ENCODE data around the gene SMIM35.

SMIM35 gene

GRCh38 chr11:118108513-118108912 is 21.8 kb upstream of the SMIM35 start:
- DNase-seq = no peak

- no peak for DNase-seq
Measured at GRCh38 chr11:118106789-118107335, 20.1 kb upstream of the SMIM35 start.

GRCh38 chr11:118105657-118106305 is 19.0 kb upstream of the SMIM35 start:
- no peak for DNase-seq

GRCh38 chr11:118104491-118104890 is 17.7 kb upstream of the SMIM35 start:
- no peak for DNase-seq

- no peak for DNase-seq
Measured at GRCh38 chr11:118102721-118103261, 16.0 kb upstream of the SMIM35 start.

- no peak for DNase-seq
Measured at GRCh38 chr11:118100691-118101232, 14.0 kb upstream of the SMIM35 start.

- no peak for DNase-seq
Measured at GRCh38 chr11:118099838-118100556, 13.2 kb upstream of the SMIM35 start.

GRCh38 chr11:118098996-118099837 is 12.5 kb upstream of the SMIM35 start:
- no peak for DNase-seq

- no peak for DNase-seq
Measured at GRCh38 chr11:118095967-118096367, 9.2 kb upstream of the SMIM35 start.

GRCh38 chr11:118095493-118095892 is 8.7 kb upstream of the SMIM35 start:
- DNase-seq = no peak

GRCh38 chr11:118092907-118093571 is 6.3 kb upstream of the SMIM35 start:
- DNase-seq = no peak

- DNase-seq = no peak
Measured at GRCh38 chr11:118091690-118092089, 4.9 kb upstream of the SMIM35 start.

- no peak for DNase-seq
Measured at GRCh38 chr11:118090545-118091162, 3.9 kb upstream of the SMIM35 start.

GRCh38 chr11:118088531-118088930 is 1.8 kb upstream of the SMIM35 start:
- no peak for DNase-seq

- DNase-seq = no peak
Measured at GRCh38 chr11:118087931-118088330, 1.2 kb upstream of the SMIM35 start.

- DNase-seq = no peak
Measured at GRCh38 chr11:118084656-118085055, 2.1 kb downstream of the SMIM35 start.

GRCh38 chr11:118084247-118084646 is 2.5 kb downstream of the SMIM35 start:
- DNase-seq = no peak

GRCh38 chr11:118082880-118083552 is 3.7 kb downstream of the SMIM35 start:
- no peak for DNase-seq

- DNase-seq = no peak
Measured at GRCh38 chr11:118081241-118081958, 5.4 kb downstream of the SMIM35 start.

- no peak for DNase-seq
Measured at GRCh38 chr11:118080296-118080695, 6.5 kb downstream of the SMIM35 start.

Measured in activated T-cell treated with anti-CD3 and anti-CD28 coated beads for 4 hours (primary cell).